K562 (cell line): ENCODE results near the gene MYOZ2. TPM values are rescaled to one million over a fixed set of nuclear protein-coding genes. Genes with fewer than 3 reads are reported as not detected.

ENCODE experiments used
- ASH1L ChIP-seq: fragments of 450-650 bp; IDR thresholded peaks from 2 replicates; pipeline ENCODE4 v1.6.1; 2018; ENCODE audit warnings: borderline replicate concordance, mild to moderate bottlenecking, low read depth; ENCODE audit not compliant: partially characterized antibody
- BRD4 ChIP-seq: fragments of 200-600 bp; sonication (generic); IDR thresholded peaks from 2 replicates; pipeline ENCODE4 v1.6.1; 2017; ENCODE audit warnings: inconsistent platforms
- CBX3 ChIP-seq, 2 experiments: IDR thresholded peaks; 1 replicate in 1 of 2; 2 replicates in 1 of 2; pipeline ENCODE4 v1.6.1; 2012; ENCODE audit warnings: inconsistent platforms in 2 of 2, low read length in 2 of 2, borderline replicate concordance in 1 of 2, control low read depth in 1 of 2
- CREB3L1 ChIP-seq: fragments of 450-650 bp; IDR thresholded peaks from 2 replicates; pipeline ENCODE4 v1.6.1; 2014; ENCODE audit warnings: low read depth, mild to moderate bottlenecking, moderate library complexity, borderline replicate concordance
- EGR1 ChIP-seq: fragments of 450-650 bp; conservative IDR thresholded peaks from 2 replicates; pipeline ENCODE4 v1.6.1; 2017; ENCODE audit warnings: mild to moderate bottlenecking
- HMGXB4 ChIP-seq: sonication (generic); formaldehyde crosslinking; IDR thresholded peaks from 2 replicates; pipeline ENCODE4 v1.8.1; 2023; ENCODE audit warnings: mild to moderate bottlenecking, missing genetic modification reagents
- HNRNPLL ChIP-seq: fragments of 200-400 bp; formaldehyde crosslinking; IDR thresholded peaks from 2 replicates; pipeline ENCODE4 v1.6.1; 2017; ENCODE audit warnings: low read length, low read depth, mild to moderate bottlenecking; ENCODE audit not compliant: poor library complexity, severe bottlenecking
- KDM1A ChIP-seq, 2 experiments: fragments of 450-650 bp; IDR thresholded peaks; 2 replicates each; pipeline ENCODE4 v1.6.1; 2016; ENCODE audit warnings: mild to moderate bottlenecking in 2 of 2
- MCM3 ChIP-seq: fragments of 450-650 bp; IDR thresholded peaks from 2 replicates; pipeline ENCODE4 v1.6.1; 2016
- MNT ChIP-seq, 2 experiments: fragments of 450-650 bp; conservative IDR thresholded peaks; 2 replicates each; pipeline ENCODE4 v1.6.1; 2017; ENCODE audit warnings: mild to moderate bottlenecking in 2 of 2, moderate library complexity in 2 of 2
- MTA3 ChIP-seq: fragments of 450-650 bp; formaldehyde crosslinking; IDR thresholded peaks from 2 replicates; pipeline ENCODE4 v1.6.1; 2017; ENCODE audit warnings: mild to moderate bottlenecking, borderline replicate concordance
- NELFE ChIP-seq: IDR thresholded peaks from 2 replicates; pipeline ENCODE4 v1.6.1; 2011; ENCODE audit warnings: mild to moderate bottlenecking; ENCODE audit not compliant: insufficient read depth, insufficient read length
- NFIC ChIP-seq: fragments of 450-650 bp; IDR thresholded peaks from 2 replicates; pipeline ENCODE4 v1.6.1; 2017; ENCODE audit warnings: mild to moderate bottlenecking, inconsistent platforms
- PKNOX1 ChIP-seq: fragments of 450-650 bp; IDR thresholded peaks from 2 replicates; pipeline ENCODE4 v1.6.1; 2016
- RBFOX2 ChIP-seq: fragments of 200-400 bp; formaldehyde crosslinking; IDR thresholded peaks from 2 replicates; pipeline ENCODE4 v1.6.1; 2017; ENCODE audit warnings: low read depth, mild to moderate bottlenecking, low read length, moderate library complexity
- RCOR1 ChIP-seq, 2 experiments: IDR thresholded peaks; 2 replicates each; pipeline ENCODE4 v1.6.1; 2012; ENCODE audit warnings: low read depth in 2 of 2, low read length in 2 of 2, borderline replicate concordance in 1 of 2, improper control_type of control experiment in 1 of 2
- SP1 ChIP-seq: sonication (generic); formaldehyde crosslinking; IDR thresholded peaks from 2 replicates; pipeline ENCODE4 v1.8.1; 2022; ENCODE audit warnings: mild to moderate bottlenecking, missing genetic modification reagents
- SP2 ChIP-seq: IDR thresholded peaks from 2 replicates; pipeline ENCODE4 v1.6.1; 2011; ENCODE audit warnings: mild to moderate bottlenecking, low read depth, low read length, moderate library complexity; ENCODE audit not compliant: poor library complexity, severe bottlenecking; ENCODE audit errors: extremely low read depth
- TFAP4 ChIP-seq: sonication (generic); formaldehyde crosslinking; IDR thresholded peaks from 2 replicates; pipeline ENCODE4 v1.8.0; 2022; ENCODE audit warnings: missing genetic modification reagents, mild to moderate bottlenecking, moderate library complexity, borderline replicate concordance
- ZFPM2 ChIP-seq: fragments of 250-450 bp; sonication (Bioruptor Pico); IDR thresholded peaks from 2 replicates; pipeline ENCODE4 v1.5.1; 2022; ENCODE audit warnings: mild to moderate bottlenecking
- polyA plus RNA-seq, 8 experiments: library from polyadenylated mRNA; depleted of rRNA in 4 of 8; stranded (reverse) in 5 of 8; unstranded in 3 of 8; fragments of >200 nt; fragmentation: Nextera tagmentation in 2 of 8; fragmentation: Illumina TruSeq in 1 of 8; extraction: Ambion mirVana in 2 of 8; extraction: Trizol in 1 of 8; gene quantifications; 2 replicates each; pipeline versions ENCODE4 v1.2.1 to v1.2.3, GENCODE V29; 2011 to 2014; ENCODE audit warnings: inconsistent platforms in 1 of 8, missing spikeins in 1 of 8
- total RNA-seq, 7 experiments: library from RNA; depleted of rRNA in 6 of 7; stranded (reverse); fragments of >200 nt in 6 of 7; fragmentation: Illumina TruSeq in 2 of 7; extraction: Trizol in 2 of 7; gene quantifications; 2 replicates each; pipeline versions ENCODE4 v1.2.1 to v1.2.3, GENCODE V29; 2011 to 2021; ENCODE audit warnings: low replicate concordance in 1 of 7

The MYOZ2 gene
- total and polyA plus RNA-seq, 9 of the 15 experiments (the other 6 are each of a cell fraction or from before 2014, with no cell fraction given) = not detected

GRCh38 chr4:119212234-119212963 is 76.8 kb downstream of the MYOZ2 start, which contains the start of gene USP53 (continued):
- TF ChIP-seq PKNOX1 = peak; percentile 83
- peak; percentile 85 for TF ChIP-seq SP1 (CRISPR knock-in tag)
- 0 out of 2 replicates have a peak, but pooled peaks have one; percentile 29 for TF ChIP-seq MTA3
- TF ChIP-seq ZFPM2 = peak; percentile 80; the same call in 1 of the 2 replicates
- peak; percentile 69; the same call in 1 of the 2 replicates for TF ChIP-seq CREB3L1
- peak; percentile 50; the same call in 1 of the 2 replicates for TF ChIP-seq HMGXB4 (CRISPR knock-in tag)
- peak; percentile 95 for TF ChIP-seq RBFOX2
- TF ChIP-seq BRD4 = 0 out of 2 replicates have a peak, but pooled peaks have one; percentile 55
- peak; percentile 12; the same call in 1 of the 2 replicates for TF ChIP-seq NFIC
- TF ChIP-seq HNRNPLL = peak; percentile 62
- TF ChIP-seq CBX3 (IDR thresholded peaks at IDR 0.05; ENCODE audit: borderline replicate concordance in 1 of 2, low read length in 2 of 2) = 0 out of 3 replicates have a peak, but pooled peaks of 1 of the 2 experiments have one; percentile 11
- TF ChIP-seq ASH1L = peak; percentile 46
- no peak for TF ChIP-seq MCM3
- peak; percentile 70 for TF ChIP-seq TFAP4 (CRISPR knock-in tag)
- TF ChIP-seq MNT (conservative IDR thresholded peaks at IDR 0.05) = peak in 1 of 2 experiments; percentile 43; a peak in 2 of 4 replicates
- 0 out of 2 replicates have a peak, but pooled peaks have one; percentile 15 for TF ChIP-seq EGR1
- TF ChIP-seq KDM1A (IDR thresholded peaks at IDR 0.05) = no peak
- TF ChIP-seq SP2 = no peak
- no peak for TF ChIP-seq NELFE
- TF ChIP-seq RCOR1 (IDR thresholded peaks at IDR 0.05; ENCODE audit: borderline replicate concordance in 1 of 2, low read depth in 2 of 2, low read length in 2 of 2) = peak in 1 of 2 experiments; percentile 73; a peak in 2 of 4 replicates
